Activated T-cell treated with anti-CD3 and anti-CD28 coated beads for 48 hours (primary cell): ENCODE results near the gene MSX2.

Source experiments
- DNase-seq: peaks from one replicate; pipeline ENCODE4 v3.0.0-alpha.2; 2020; ENCODE audit warnings: low read depth

The MSX2 gene

DNA sequence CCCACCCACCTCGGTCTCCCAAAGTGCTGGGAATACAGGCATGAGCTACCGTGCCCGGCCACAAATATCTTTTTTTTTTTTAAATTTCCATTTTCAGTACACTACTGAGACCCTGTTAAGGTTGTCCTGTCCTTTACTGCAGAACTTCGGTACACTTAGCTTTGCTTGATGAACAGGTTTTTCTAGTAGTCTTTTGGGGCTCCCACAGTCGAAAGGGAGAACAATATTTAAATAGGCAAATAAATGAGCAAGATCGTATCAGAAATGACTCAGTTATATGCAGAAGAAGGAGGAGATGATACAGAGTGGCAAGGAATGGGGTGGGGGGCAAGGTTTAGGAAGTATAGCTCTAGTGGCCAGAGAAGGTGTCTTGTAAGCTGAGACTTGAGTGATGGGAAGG lies 52.7 kb downstream of the MSX2 start:
- DNase-seq: no peak

DNA sequence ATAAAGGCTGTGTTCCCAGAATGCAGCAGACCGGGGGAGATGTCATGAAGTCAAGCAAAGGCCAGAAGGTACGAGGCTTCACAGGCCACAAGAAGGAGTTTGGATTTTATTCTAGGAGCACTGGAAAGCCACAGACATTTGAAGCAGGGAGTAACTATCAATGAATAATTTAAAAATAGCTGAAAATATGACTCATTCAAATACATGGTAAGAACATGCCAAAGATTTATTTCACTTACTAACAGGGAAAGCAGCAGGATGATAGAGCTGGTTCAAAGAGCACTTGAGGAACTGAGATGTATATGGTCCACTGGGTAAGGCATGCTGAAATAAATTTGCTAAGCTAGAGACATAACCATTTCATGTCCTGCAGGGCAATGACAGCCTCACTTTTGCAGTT lies 53.2 kb downstream of the MSX2 start:
- no peak for DNase-seq
